Activated naive CD4-positive, alpha-beta T cell treated with anti-CD3 and anti-CD28 coated beads for 36 hours (primary cell): ENCODE results near the gene PLXNA4. TPM values are rescaled to one million over a fixed set of nuclear protein-coding genes. Genes with fewer than 3 reads are reported as not detected.
A peak's percentile ranks its signal among the peaks of the same experiment; 100 is the strongest.

Source experiments
- CTCF ChIA-PET: fragments of 350-600 bp; sonication (Branson Sonifier 250); formaldehyde crosslinking; loops from one replicate; lab custom pipeline; 2021; ENCODE audit warnings: antibody characterized with exemption; lab: Charles Lee
- DNase-seq: peaks from one replicate; pipeline ENCODE4 v3.0.0-alpha.2; 2020
- H3K27ac Mint-ChIP-seq: one replicate; pipeline ENCODE4 v1.8.0; 2021; ENCODE audit warnings: mild to moderate bottlenecking, mixed read lengths
- H3K27me3 Mint-ChIP-seq: one replicate; pipeline ENCODE4 v1.8.0; 2021; ENCODE audit warnings: low read depth, mixed read lengths
- H3K36me3 Mint-ChIP-seq: one replicate; pipeline ENCODE4 v1.8.0; 2021; ENCODE audit warnings: low read depth, mixed read lengths
- H3K4me1 Mint-ChIP-seq: one replicate; pipeline ENCODE4 v1.8.0; 2021; ENCODE audit warnings: low read depth, mixed read lengths
- H3K4me3 Mint-ChIP-seq: one replicate; pipeline ENCODE4 v1.8.0; 2021; ENCODE audit warnings: mild to moderate bottlenecking, moderate library complexity, mixed read lengths
- H3K9me3 Mint-ChIP-seq: one replicate; pipeline ENCODE4 v1.8.0; 2021; ENCODE audit warnings: mixed read lengths
- intact Hi-C: fragments of 100-400 bp; cut with micrococcal nuclease; formaldehyde crosslinking; loops from one replicate; pipeline ENCODE4 v1.15.1; 2023
- total RNA-seq, 2 experiments: library from RNA; stranded (reverse); gene quantifications; one replicate each; pipeline ENCODE4 v1.2.3, GENCODE V29; 2021

The PLXNA4 gene
- total RNA-seq, 2 experiments from 2014 or later, result 0.02 to 0.05 TPM

GRCh38 chr7:132453826-132454225, 122.4 kb downstream of the PLXNA4 start:
- no peak for DNase-seq
- H3K27ac Mint-ChIP-seq, result no peak overlapping the region
- no peaks in the 10 kb centered on the region for H3K36me3 Mint-ChIP-seq
- H3K9me3 Mint-ChIP-seq, result no peaks in the 10 kb centered on the region
- CTCF ChIA-PET, result no interaction called here
- no peak overlapping the region for H3K4me3 Mint-ChIP-seq
- peaks cover 37% of the 10 kb centered on the region for H3K4me1 Mint-ChIP-seq
- intact Hi-C loops, result no loop called here
- no peaks in the 10 kb centered on the region for H3K27me3 Mint-ChIP-seq

DNA sequence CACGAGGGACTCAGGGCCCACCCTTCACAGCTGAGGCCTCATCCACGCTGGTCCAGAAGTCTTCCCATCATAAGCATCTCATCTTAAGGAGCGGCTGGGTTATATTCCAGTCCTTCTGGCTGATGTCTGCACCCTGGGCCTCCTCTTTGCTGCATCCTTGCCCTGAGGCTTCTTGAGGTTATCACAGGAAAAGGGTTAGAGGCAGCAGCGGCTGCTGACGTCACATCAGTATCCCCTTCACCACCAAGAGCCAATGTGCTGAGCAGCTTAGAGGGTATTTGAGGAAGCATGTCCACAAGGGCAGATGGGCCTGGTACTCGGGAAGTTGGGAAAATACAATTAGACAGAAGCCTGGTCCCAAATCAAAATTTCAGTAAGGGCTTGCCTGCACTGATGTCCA, 125.1 kb downstream of the PLXNA4 start:
- Mint-ChIP-seq H3K27ac (no peak overlapping the region), H3K4me1 (peaks cover 46% of the 10 kb centered on the region), H3K27me3 (no peaks in the 10 kb centered on the region), H3K4me3 (no peak overlapping the region), H3K9me3 (no peaks in the 10 kb centered on the region), H3K36me3 (no peaks in the 10 kb centered on the region)
- intact Hi-C loops, result loop anchor here (2.0 kb wide), 1 partner anchor 20 kb away; no protein-coding TSS in a partner anchor
- DNase-seq, result no peak
- CTCF ChIA-PET, result interaction anchor here (2.7 kb wide), 1 partner anchor 11 kb away, joined by 10 read pairs; no protein-coding TSS in a partner anchor

DNA sequence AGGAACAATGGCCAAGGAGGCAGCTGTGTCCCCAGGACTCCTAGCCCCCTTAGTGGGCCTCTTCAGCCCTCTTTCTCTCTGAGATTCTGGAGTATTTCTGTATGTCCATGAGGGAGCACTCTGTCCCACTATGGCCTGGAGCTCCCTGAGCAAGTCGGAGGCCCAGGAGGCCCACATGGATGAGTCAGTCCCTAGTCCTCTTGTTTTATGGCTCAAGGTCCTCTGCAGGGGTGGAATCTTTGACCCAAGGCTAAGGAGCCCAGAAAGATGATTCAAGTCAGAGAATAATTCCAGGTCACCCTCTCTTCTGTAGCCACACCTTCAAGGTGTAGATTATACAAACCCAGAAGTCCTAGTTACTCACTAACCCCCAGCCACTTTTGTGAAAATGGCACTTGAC, 125.6 kb downstream of the PLXNA4 start:
- DNase-seq, result no peak
- no peak overlapping the region for H3K4me3 Mint-ChIP-seq
- no peaks in the 10 kb centered on the region for H3K36me3 Mint-ChIP-seq
- CTCF ChIA-PET, result interaction anchor here (2.2 to 2.7 kb wide), 2 partner anchors 11 to 130 kb away, joined by 7 to 10 read pairs; no protein-coding TSS in a partner anchor
- peak overlapping the region; percentile 14 for H3K27ac Mint-ChIP-seq
- no peaks in the 10 kb centered on the region for H3K27me3 Mint-ChIP-seq
- intact Hi-C loops, result loop anchor here (1.0 to 2.0 kb wide), 3 partner anchors 11 to 35 kb away; no protein-coding TSS in a partner anchor
- peaks cover 46% of the 10 kb centered on the region for H3K4me1 Mint-ChIP-seq
- H3K9me3 Mint-ChIP-seq, result no peaks in the 10 kb centered on the region

DNA sequence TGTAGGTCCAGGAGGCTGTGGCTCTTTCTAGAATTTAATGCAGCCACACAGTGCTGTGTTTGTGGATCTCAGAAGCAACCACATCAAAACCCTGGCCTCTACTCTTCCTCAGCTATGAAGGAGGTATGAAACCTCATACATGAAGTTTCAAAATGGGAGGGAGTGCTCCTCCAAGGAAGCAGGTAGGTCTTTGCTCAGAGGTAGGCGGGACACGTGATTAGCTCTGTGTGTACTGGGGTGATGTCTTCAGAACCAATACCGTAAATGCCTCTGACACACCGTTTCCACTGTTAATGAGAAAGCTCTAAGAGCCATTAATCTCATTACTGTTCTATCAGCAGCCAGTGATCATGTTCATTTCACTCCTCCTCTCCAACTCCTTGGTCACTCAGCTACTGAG, 126.1 kb downstream of the PLXNA4 start:
- H3K36me3 Mint-ChIP-seq, result no peaks in the 10 kb centered on the region
- intact Hi-C loops, result loop anchor here (1.0 to 2.0 kb wide), 3 partner anchors 11 to 35 kb away; no protein-coding TSS in a partner anchor
- no peak overlapping the region for H3K4me3 Mint-ChIP-seq
- peak; percentile 58 for DNase-seq
- no peak overlapping the region for H3K27ac Mint-ChIP-seq
- no peaks in the 10 kb centered on the region for H3K27me3 Mint-ChIP-seq
- H3K9me3 Mint-ChIP-seq, result no peaks in the 10 kb centered on the region
- CTCF ChIA-PET, result interaction anchor here (2.2 to 2.7 kb wide), 2 partner anchors 10 to 130 kb away, joined by 7 to 10 read pairs; no protein-coding TSS in a partner anchor
- peaks cover 43% of the 10 kb centered on the region for H3K4me1 Mint-ChIP-seq

DNA sequence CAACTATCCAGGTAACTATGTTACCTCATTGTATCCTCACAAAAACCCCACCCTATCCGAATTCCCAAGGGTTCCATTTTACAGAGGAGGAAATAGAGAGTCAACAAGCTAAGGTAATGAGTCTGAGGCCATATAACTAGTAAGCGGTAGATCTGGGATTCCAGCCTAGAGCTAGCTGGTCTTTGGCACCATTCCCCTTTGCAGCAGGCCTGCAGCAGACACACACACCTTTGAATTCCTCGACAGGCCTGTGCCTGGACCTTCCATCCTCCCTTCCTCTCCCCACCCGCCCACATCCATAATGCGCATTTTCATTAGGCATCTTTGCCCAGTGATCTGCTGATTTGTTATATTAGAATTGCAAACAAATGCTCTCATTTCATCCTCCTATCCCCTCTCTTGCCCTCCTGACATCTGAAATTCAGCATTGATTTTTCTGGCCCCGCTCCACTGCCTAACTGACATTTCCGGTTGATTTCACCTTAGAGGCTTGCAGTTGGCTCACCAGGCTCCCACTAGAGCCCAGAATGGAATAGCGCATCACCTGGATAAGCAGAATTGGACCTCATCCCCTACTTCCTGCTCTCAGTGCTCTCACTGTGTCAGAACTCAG, 129.5 kb downstream of the PLXNA4 start:
- Mint-ChIP-seq H3K4me1 (peaks cover 38% of the 10 kb centered on the region), H3K4me3 (no peak overlapping the region), H3K9me3 (no peaks in the 10 kb centered on the region), H3K27ac (no peak overlapping the region), H3K36me3 (no peaks in the 10 kb centered on the region), H3K27me3 (no peaks in the 10 kb centered on the region)
- DNase-seq, result no peak
- intact Hi-C loops, result no loop called here
- CTCF ChIA-PET, result interaction anchor here (0.9 kb wide), 1 partner anchor 13 kb away, joined by 3 read pairs; no protein-coding TSS in a partner anchor

DNA sequence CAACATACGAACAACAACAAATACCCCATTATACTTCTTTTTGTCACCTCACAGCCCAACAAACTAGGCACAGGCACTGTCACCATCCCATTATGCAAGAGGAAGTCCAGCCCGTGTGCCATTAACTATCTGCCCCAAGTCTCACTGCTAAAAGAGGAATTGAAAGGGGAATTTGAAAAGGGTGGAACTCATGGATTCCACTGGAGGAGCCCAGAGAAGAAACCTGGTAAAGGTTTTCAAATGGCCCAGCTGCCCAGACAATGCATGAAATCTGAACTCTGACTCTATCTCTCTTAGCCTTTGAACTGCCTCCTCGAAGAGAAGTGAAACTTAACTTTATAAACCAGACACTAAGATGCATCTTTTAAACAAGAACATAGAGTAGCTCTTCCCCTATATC, 130.0 kb downstream of the PLXNA4 start:
- intact Hi-C loops, result no loop called here
- Mint-ChIP-seq H3K9me3 (no peaks in the 10 kb centered on the region), H3K4me1 (peaks cover 37% of the 10 kb centered on the region), H3K27me3 (no peaks in the 10 kb centered on the region), H3K36me3 (no peaks in the 10 kb centered on the region), H3K27ac (no peak overlapping the region), H3K4me3 (no peak overlapping the region)
- CTCF ChIA-PET, result interaction anchor here (0.9 kb wide), 1 partner anchor 13 kb away, joined by 3 read pairs; no protein-coding TSS in a partner anchor
- DNase-seq, result no peak

GRCh38 chr7:132443761-132444520, 132.3 kb downstream of the PLXNA4 start:
- H3K4me3 Mint-ChIP-seq, result no peak overlapping the region
- intact Hi-C loops, result no loop called here
- H3K27me3 Mint-ChIP-seq, result no peaks in the 10 kb centered on the region
- H3K9me3 Mint-ChIP-seq, result no peaks in the 10 kb centered on the region
- CTCF ChIA-PET, result no interaction called here
- peaks cover 41% of the 10 kb centered on the region for H3K4me1 Mint-ChIP-seq
- no peak for DNase-seq
- no peak overlapping the region for H3K27ac Mint-ChIP-seq
- H3K36me3 Mint-ChIP-seq, result no peaks in the 10 kb centered on the region

- Mint-ChIP-seq H3K4me3 (no peak overlapping the region), H3K4me1 (peaks cover 59% of the 10 kb centered on the region), H3K9me3 (no peaks in the 10 kb centered on the region), H3K36me3 (no peaks in the 10 kb centered on the region), H3K27me3 (no peaks in the 10 kb centered on the region), H3K27ac (no peak overlapping the region)
- CTCF ChIA-PET, result no interaction called here
- no peak for DNase-seq
- intact Hi-C loops, result no loop called here
These were observed 134.3 kb downstream of the PLXNA4 start for GRCh38 chr7:132441935-132442334.

GRCh38 chr7:132440151-132440550, 136.1 kb downstream of the PLXNA4 start:
- Mint-ChIP-seq H3K4me3 (no peak overlapping the region), H3K27me3 (no peaks in the 10 kb centered on the region), H3K36me3 (no peaks in the 10 kb centered on the region), H3K4me1 (peaks cover 63% of the 10 kb centered on the region), H3K27ac (no peak overlapping the region), H3K9me3 (no peaks in the 10 kb centered on the region)
- intact Hi-C loops, result no loop called here
- CTCF ChIA-PET, result interaction anchor here (1.3 kb wide), 1 partner anchor 10 kb away, joined by 10 read pairs; no protein-coding TSS in a partner anchor
- DNase-seq, result peak; percentile 23

DNA sequence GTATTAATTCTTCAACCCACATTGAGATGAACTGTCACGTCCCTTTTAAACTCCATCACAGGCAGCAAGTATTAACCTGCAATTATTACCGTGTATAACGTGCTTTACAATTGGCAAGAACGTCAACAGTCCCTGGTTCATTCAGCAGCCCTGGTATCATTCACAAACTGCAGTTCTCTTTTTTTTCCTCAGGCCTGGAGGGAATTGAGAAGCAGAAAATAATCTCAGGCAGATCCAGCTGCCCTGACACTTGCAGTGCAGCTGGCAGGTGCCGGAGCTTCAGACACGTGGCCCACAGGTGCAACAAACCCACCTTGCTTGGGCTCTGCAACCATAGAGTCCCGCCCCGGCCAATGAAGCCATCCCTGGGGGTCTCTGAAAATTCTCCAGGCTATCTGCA, 137.3 kb downstream of the PLXNA4 start:
- no peak for DNase-seq
- H3K36me3 Mint-ChIP-seq, result no peaks in the 10 kb centered on the region
- CTCF ChIA-PET, result no interaction called here
- no peaks in the 10 kb centered on the region for H3K9me3 Mint-ChIP-seq
- intact Hi-C loops, result no loop called here
- H3K27ac Mint-ChIP-seq, result no peak overlapping the region
- H3K4me1 Mint-ChIP-seq, result peaks cover 70% of the 10 kb centered on the region
- H3K4me3 Mint-ChIP-seq, result no peak overlapping the region
- no peaks in the 10 kb centered on the region for H3K27me3 Mint-ChIP-seq

DNA sequence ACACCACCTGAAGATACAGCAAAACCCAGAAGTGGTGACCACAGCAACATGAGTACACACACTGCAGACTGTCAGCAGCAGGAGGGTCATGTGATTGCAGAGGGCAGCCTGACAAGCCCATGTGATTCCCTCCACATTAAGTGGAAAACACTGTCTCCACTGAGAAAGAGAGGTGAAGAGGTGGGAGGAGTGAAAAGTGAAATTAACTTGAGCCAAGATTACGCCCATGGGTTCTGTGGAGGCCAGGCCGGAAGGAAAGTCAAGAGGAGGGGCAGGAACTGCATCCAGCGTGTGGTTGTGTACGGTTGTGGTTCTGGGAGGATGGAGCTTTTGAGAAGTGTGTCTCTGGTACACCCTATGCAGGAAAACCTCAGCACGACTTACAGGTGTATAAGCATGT, 138.5 kb downstream of the PLXNA4 start:
- H3K27me3 Mint-ChIP-seq, result no peaks in the 10 kb centered on the region
- no peaks in the 10 kb centered on the region for H3K9me3 Mint-ChIP-seq
- H3K4me1 Mint-ChIP-seq, result peaks cover 78% of the 10 kb centered on the region
- CTCF ChIA-PET, result interaction anchor here (1.6 kb wide), 1 partner anchor 143 kb away, joined by 3 read pairs; no protein-coding TSS in a partner anchor
- H3K27ac Mint-ChIP-seq, result no peak overlapping the region
- H3K4me3 Mint-ChIP-seq, result peak overlapping the region; percentile 10
- peak; percentile 52 for DNase-seq
- intact Hi-C loops, result loop anchor here (1.0 kb wide), 1 partner anchor 23 kb away; no protein-coding TSS in a partner anchor
- no peaks in the 10 kb centered on the region for H3K36me3 Mint-ChIP-seq

DNA sequence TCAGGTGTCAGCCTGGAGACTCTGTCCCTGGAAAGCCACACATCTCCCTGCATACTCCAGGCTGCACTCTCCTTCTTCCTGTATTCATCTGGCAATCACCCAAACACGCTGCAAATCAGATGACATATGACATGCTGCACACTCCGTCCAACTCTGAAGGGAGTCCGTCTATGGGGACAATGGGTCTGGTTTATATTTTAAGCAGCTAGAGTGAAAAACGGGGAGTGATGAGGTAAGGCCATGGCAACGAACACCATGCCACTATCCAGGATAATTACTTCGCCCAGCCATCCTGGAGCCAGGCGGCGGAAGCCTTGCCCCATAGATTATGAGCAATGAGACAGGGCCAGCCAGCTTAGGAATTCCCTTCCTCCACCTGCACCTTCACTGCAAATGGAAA, 140.1 kb downstream of the PLXNA4 start:
- no peak for DNase-seq
- H3K4me3 Mint-ChIP-seq, result no peak overlapping the region
- no peaks in the 10 kb centered on the region for H3K9me3 Mint-ChIP-seq
- CTCF ChIA-PET, result interaction anchor here (1.6 kb wide), 1 partner anchor 144 kb away, joined by 3 read pairs; no protein-coding TSS in a partner anchor
- no peaks in the 10 kb centered on the region for H3K27me3 Mint-ChIP-seq
- no peaks in the 10 kb centered on the region for H3K36me3 Mint-ChIP-seq
- peaks cover 93% of the 10 kb centered on the region for H3K4me1 Mint-ChIP-seq
- H3K27ac Mint-ChIP-seq, result no peak overlapping the region
- intact Hi-C loops, result no loop called here
